ENCODE results near the gene PRKN.

Gene PRKN

DNA sequence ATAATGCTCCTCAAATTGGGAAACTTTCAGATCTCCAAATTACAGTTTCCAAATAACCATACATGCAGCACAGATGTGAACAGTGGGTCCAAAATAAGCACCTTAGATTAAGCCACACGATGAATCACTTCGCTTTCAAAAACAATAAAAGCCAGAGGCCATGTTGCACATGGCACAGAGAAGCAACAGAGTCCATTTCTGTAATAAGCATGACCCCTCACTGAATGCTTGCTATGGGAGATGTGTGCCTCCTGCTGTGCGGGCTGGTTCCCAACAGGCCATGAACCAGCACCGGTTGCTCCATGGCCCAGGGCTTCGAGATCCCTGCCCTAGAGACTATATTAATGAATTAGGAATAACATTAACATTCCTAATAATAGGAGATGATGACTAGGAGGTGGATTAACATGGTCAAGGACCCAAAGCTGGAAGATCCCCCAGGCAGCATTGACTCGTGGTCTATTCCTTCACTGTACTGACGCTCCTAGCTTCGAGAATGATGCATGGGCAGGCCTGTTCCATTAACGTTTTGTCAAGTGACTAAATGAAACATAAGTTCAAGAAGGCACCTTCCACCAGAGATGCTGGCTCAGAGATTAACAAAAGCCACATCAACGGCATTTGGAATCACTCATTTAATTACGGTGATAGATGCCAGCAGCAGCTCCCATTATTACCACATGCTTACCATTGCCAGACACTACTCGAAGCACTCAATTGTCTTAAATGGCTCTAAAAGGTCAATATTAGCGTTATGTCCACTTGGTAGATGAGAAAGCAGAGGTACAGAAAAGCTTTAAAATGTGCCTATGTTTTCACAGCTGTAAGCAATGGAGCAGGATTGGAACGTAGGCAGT, 983.1 kb downstream of the PRKN start:
- DNase-seq: no peak

DNA sequence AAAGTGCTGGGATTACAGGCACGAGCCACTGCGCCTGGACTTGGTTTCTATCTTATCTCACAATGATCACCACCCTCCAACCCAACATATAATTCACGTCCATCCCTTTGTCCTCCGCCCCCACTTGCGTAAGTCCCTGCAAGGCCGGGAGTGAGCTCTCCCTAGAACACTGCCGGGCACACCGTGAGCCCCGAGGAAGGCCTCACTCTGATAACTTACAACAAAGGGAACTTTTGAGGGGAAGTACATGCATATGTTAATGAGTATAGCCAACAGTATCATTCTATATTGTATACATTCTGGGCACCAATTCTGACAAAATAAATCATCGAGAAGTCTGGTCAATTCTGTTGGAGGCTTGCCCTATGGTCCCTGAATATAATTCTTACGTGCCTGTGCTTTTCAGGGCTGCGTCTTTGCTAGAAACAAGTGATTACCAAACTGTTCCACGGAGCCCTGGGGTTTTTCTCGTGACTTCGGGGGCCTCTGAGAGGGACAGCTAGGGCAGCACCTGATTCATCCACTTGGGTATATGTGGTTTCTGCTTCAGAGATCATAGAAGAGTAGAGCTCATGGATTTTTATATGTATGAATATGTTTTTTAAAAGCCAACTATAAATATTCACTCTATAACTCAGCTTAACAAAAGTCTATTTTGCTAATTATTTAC, 983.9 kb downstream of the PRKN start:
- DNase-seq: no peak

DNA sequence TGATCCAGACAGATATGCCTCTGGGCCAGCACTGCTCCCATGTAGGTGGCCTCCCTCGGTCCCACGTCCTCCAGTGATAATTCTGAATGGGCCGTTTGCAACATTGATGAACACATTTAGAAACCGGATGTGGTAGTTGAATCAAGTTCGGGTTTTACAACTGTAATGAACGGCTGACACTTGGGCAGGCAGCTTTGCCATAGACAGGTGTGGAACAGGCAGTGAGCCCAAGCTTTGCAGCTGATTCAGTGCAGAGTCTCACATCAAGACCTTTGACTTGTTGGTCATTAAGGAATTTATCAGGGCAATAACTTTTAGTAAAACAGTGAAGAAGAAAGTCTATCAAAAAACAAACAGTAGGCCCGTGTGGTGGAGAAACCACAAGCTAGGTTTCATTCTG, 987.1 kb downstream of the PRKN start:
- no peak for DNase-seq

DNA sequence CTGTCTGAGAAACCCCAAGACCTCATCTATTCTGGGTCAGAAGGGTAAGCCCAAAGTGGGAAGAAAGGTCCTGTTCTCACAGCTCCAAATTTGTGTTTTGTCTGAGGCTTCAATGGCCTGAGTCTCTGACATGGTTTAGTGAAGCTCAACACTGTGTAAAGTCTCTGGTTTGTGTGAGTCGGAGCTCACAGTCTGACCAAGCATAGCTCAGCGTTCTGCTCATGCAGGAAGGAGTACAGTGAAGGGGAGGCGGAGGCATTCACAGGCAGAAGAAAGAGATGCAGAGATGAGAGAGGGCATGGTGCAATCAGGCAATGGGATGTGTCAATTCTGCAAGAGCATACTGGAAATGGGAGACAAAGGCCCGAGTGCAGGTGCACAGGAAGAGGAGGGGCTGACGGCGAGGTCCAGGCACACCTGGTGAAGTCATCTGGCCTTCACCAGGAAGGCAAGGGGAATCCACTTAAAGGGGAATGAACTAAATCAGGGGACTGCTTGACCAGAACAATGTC, 990.7 kb downstream of the PRKN start:
- DNase-seq: peak; percentile 31

DNA sequence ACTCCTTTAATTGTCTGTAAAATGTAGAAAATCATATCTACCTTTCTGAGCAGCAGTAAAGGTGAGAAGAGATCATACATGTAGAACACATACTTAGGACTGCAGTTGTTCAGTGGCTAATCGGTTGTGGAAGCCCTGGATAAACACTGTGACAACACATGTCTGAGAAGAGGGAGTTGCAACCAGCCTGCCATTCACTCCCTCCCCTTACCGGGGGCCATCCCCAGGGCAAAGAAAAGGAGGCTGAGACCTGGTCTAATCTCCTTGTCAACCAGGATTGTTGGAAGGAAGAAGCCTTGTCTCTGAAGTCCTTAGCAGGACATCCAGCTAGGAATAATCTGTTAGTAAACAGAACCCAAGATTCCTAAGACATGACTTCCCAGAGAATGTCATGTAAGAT, 991.2 kb downstream of the PRKN start:
- DNase-seq: no peak

DNA sequence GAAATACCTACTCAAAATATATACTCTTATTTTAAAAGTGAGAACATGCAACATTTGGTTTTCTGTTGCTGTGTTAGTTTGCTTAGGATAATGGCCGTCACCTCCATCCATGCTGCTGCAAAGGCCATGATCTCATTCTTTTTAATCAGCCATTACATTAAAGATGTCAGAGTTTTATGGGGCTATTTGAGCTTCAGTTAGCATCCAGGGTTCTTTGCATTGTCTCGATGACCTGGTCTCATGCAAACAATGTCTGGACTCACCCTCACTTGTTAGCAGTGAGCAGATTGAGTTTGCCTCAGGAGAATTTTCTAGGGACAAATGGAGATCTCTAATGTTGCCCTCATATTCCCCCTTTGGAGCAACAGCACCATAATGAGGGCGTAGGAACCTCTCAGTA, 995.0 kb downstream of the PRKN start:
- no peak for DNase-seq

DNA sequence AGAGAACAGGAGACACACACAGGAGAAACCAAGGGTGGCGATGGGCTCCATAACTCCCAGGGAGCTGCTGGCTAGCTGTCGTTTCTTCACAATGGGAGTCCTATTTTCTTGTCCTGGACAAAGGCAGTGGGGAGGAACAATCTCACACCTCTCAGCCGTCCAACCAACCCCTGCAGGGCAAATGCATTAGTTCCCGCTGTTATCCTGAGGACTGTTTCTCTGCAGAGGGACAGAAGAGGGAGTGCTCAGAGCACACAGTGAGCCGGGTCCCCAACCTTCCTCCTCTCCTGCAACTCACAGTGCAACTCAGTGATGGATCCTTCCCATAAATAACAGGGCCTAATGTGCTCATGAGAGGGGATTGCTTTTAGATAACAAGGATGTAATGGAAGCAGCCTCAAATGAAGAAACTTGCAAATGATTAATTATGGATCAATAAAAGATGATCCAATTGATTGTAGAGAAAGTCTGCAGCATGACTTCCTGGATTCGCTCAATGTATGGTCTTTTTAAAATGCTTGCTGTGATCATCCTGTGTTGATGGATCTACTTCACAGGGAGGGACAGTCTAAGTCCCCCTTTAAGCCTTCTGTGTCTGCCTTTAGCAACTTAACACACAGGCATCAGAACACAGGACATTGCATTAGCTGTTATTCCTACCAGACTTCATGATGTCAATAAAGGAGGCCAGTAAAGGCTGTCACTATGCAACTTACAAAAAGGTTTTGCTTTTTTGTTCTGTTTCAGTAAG, 1000.3 kb downstream of the PRKN start:
- DNase-seq: no peak

DNA sequence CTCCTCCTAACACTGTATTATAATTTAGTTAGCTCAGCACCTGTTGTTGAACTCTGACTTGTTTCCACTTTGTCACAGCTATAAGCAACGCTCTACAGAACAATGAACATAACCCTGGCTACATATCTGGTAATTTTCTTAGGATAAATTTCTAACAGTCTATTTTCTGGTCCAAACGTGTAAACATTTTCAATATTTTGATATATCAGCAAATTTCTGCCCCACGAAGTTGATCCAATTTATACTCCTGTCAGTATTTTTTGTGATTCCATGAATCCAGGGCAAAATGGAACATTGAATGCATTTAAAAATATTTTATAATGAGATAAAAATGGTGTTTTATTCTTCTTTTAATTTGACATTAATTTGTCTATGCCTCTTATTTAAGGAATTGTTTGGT, 1005.2 kb downstream of the PRKN start:
- no peak for DNase-seq

DNA sequence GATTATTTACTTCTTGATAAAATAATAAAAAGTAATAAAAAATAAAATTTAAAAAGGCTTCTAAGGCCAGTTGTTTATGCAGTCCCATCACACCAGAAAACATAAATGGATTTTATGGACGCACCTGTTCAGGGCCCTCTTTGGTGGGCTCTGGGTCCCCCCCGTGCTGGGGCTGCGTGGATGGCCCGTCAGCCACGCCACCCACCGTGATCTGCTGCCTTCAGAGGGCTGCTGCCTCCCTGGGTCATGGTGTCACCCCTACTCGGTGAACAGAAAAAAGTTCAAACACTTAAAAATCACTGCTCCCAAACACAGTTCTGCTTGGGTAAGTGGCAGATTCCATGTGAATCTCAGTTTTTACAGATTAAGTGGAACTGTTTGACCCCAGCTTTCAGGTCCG, 1006.1 kb downstream of the PRKN start:
- DNase-seq: no peak

DNA sequence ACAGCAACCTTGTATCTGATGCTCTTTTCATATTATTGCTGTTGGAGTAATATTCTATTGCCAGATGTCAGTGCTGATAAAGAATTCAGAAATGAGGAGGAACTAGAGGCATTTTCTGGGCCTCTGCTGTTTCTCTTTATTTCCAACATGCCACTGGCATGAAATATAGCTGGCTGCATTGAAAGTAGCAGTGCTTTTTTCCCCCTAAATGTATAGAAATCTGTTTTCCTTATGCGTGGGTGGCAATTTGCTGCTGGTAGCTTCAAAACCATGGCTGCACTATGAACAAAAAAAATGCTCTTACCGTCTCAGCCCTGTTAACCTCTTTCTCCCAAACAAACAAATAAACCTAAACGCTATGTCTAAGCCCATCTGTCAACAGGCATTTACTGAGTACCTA, 1011.4 kb downstream of the PRKN start:
- no peak for DNase-seq

DNA sequence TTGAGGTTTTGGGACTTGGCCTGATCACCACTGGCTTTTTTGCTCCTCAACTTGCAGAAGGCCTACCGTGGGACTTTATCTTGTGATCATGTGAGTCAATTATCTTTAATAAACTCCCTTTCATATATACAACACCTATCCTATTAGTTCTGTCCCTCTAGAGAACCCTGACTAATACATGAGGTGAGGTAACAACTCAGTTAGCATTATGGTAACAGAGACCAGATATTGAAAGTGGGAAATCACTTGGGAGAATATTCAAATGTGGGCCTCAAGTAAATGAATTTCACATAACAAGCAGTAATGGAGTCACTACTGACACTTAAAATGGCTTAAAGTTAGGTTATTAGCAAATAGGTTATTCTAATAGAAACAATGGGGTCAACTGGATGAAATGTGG, 1015.6 kb downstream of the PRKN start:
- DNase-seq: no peak

DNA sequence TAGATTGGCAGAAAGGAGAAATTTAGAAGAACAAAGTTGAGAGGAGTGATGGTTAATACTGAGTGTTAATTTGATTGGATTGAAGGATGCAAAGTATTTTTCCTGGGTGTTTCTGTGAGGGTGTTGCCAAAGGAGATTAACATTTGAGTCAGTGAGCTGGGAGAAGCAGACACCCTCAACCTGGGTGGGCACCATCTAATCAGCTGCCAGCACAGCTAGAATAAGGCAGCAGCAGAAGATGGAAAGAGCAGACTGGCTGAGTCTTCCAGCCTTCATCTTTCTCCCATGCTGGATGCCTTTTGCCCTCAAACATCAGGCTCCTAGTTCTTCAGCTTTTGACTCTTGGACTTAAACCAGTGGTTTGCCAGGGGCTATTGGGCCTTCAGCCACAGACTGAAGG, 1016.1 kb downstream of the PRKN start:
- no peak for DNase-seq

DNA sequence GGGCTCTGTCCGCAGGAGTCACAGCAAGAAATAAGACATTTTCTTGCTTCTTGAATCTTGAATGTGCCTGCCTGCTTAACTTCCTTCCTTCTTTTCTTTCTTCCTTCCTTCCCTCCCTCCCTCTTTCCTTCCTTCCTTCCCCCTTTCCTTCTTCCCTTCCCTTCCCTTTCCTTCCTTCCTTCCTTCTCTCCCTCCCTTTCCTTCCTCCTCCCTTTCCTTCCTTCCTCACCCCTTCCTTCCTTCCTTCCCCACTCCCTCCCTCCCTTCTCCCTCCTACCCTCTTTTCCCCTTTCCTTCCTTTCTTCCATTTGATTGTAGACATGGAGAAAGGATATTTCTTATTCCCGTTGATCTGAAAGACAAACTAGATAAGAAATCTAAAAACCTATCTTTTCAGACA, 1016.9 kb downstream of the PRKN start:
- DNase-seq: no peak

DNA sequence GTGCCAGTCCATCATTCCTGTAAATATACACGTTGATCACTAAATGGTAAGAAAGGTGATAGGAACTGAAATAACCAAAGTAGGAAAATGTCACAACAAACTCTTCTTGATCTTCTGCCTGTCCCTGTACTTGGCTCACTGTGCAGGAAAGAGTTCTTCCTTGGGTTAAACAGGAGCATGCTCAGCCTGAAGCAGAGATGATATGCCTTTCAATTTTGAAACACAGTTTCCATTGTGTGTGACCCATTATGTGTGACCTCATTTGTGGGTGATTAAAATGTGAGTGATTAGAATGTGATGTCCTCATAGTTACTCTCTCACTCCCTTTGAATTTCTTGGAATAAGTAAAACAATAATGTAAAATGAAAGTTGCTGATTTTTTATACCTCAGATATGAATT, 1026.5 kb downstream of the PRKN start:
- no peak for DNase-seq

DNA sequence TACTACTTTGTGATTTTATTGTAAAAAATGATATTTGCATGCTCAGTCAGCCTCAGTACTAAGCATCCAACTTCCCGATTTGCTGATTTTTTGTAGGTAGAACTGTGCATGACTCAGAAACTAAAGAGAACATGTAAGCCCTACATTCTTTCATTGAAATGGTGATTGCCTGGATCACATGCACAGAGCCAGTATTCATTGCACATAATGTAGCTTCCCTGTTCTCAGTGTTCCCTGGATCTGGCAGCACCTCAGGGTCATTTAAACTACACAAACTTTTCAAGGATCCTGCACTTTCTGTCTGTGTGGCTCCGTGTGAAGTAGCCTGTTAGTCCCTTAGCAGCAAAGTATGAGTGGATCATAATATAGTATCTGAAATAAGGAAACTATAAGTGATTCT, 1030.8 kb downstream of the PRKN start:
- no peak for DNase-seq

DNA sequence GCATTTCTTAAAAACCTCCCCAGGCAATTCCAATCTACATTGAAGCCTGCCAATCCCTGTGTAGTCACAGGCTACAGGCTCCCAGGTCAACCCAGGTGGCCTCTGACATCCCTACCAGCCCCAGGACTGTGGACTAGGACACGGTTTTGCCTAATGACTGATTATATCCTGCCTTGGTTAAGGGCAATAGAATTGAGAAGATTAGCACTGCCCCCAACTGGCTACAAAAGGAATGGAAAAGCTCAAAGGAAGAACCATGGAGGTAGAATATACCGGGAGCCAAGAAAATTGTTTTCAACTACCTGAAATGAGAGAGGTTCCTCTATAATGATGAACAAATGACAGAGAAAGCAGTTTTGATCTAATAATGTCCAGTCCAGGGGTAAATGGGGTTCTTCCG, 1032.6 kb downstream of the PRKN start:
- DNase-seq: no peak

DNA sequence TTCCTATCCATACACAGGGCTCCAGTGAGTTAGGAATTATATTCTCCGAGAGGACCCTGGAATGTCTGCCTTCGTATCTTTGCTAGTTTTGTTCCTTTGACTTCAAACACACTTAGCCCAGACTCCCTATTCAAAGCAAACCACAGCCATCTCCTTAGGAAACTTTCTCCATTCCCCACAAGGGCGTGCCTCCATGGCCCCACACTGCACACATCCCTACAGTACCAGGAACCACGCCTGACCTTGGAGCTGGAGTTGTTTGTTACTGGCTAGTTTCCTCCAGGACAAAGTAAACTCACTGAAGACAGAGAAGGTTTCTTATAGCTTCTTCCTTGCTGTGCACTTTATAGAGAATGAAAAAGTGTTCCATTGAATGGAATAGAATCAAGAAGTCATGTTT, 1040.9 kb downstream of the PRKN start:
- DNase-seq: no peak

DNA sequence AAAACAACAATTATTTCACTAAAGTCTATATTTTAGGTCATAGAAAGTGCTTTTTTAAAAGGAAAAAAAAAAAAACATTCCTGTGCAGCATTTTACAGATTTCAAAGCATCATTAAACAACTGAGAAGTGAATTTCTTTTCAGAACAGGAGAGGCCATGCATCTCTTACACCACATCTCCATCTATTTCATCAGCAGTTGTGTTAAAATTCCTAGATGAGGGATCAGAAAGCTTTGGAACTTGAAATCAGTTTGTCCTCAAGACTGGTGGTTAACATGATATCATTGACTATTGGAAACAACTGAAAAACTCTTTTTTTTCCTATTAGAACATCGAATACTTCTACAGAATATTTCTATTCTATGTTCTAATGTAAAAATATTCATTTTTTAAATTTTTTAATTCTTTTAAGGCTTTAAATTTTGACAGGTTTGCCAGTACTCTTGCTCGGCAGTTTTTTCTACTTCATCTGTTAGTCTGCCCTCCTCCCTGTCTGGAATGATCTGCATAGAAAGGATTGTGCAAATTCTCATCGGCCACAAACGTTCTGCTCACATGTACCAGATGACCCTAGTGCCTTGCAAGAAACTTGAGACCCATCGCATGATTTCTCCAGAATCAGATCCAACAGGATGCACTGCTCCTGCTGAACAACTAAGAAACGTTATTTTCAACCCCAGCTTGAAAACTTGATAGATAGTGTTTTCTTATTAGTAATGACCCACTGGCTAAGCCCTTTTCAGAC, 1042.7 kb downstream of the PRKN start:
- no peak for DNase-seq

DNA sequence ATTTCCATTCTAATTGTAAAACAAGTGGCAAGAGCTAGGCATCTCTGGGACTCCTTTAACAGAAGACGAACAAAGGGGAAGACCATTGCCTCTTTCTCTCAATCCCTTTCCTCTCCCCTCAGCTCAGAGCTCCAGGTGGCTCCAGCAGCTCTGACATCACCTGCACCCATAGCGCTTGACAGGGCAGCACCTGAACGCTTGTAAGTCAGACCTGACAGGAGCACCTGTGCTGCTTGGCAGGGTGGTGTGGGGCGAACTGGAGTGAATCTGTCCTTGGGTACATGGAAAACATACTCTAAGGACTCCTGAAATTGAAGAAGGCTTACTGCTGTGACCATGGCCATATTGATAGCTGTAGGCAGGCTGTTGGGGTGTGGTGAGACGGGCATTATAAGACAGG, 1044.2 kb downstream of the PRKN start:
- peak; percentile 1 for DNase-seq

DNA sequence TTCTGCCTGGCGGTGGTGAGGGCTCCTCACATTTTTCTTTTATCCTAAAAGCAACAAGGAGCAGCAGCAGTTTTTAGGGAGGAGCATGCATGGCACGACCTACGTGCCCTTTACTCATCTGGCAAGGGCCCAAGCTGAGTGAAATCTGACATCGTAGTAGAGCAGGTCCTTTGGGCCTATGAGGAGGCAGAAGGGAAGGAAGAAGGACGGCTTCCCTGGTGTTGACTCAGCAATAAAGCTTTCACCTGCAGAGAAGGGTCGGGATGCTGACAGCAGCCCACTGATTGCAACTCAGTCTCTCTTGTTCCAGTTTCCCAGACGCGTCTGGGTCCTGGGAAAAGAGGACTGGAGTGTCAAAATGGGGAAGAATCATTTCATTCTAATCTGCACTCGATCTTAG, 1044.6 kb downstream of the PRKN start:
- peak; percentile 1 for DNase-seq

DNA sequence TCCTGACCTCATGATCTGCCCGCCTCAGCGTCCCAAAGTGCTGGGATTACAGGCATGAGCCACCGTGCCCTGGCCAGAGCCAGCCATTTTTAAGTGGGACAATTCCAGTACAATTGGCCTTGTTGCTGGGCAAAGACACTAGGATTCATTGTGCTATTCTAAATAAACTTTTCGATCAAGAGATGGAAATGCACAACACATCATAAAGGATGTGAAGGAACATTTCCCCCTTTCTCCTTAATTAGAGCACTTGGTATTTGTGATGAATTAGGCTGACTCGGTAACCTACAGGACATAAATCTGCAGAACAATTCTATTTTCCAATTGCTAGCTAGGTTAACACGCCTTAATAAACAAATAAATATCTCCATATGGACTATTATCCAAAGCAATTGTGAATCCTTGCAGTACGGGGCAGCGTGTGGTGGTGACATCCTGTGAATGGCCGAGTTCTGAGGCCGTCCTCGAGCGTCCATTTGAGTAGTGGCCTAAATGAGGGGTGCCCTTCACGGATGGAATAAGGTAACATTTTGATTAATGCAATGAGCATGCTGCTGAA, 1047.5 kb downstream of the PRKN start:
- DNase-seq: no peak

DNA sequence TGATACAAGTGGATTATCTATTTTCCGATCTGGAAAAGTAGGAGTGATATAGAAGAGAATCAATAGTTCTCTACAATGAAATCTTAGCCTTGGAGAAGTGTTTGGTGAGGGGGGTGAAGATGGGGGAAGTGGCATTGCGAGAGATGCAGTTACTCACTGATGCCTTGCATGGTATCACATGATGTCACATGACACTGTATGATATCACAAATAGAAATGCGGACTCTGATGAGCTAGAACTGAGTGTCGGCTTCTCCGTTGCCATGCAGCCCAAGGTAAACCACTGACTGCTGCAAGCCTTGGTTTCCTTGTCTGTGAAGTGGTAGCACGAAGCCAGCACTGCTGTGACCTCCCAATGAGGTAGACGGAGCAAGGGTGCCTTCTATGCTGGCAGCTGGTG, 1050.4 kb downstream of the PRKN start:
- no peak for DNase-seq

DNA sequence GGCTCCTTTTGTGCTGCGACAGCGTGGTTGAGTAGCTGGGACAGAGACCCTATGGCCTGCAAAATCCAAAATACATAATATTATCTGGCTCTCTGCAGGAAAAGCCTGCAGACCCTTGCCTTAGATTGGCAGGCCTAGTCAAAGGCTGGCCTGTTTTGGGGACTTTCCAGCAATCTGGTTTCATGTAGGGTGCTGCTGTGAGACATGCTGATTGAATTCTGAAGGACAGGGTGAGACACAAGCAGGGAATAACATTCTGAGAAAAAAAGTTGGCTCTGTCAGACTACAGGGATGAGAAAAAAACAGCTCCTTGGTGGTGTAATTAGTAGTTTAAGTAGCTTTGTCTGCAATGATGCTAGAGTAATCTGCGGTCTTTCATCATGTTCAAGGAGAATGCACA, 1051.0 kb downstream of the PRKN start:
- no peak for DNase-seq
